ENCODE measurements around the gene RAG2. TPM values are rescaled to one million over a fixed set of nuclear protein-coding genes. Genes with fewer than 3 reads are reported as not detected.

RAG2 gene
- total and polyA plus RNA-seq, 8 donors: 0.15 to 0.80 (median 0.38) TPM; not detected in 2

DNA sequence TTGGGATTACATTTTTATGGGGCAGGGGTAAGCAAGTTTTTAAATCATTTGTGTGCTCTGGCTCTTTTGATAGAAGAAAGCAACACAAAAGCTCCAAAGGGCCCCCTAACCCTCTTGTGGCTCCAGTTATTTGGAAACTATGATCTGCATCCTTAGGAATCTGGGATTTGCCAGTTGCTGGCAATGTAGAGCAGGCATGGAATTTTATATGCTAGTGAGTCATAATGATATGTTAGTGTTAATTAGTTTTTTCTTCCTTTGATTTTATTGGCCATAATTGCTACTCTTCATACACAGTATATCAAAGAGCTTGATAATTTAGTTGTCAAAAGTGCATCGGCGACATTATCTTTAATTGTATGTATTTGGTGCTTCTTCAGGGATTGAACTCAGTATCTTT lies 20.2 kb downstream of the RAG2 start:
- DNase-seq (no peak), ATAC-seq (no peak)
- intact Hi-C loops (cut with DNase I): no loop called here
- H3K4me3 ChIP-seq: no peak overlapping the region
- no peaks in the 10 kb centered on the region for H3K4me1 ChIP-seq
- H3K27me3 ChIP-seq: no peaks in the 10 kb centered on the region
- H3K27ac ChIP-seq: no peak overlapping the region
- TF ChIP-seq, protein P1, sequence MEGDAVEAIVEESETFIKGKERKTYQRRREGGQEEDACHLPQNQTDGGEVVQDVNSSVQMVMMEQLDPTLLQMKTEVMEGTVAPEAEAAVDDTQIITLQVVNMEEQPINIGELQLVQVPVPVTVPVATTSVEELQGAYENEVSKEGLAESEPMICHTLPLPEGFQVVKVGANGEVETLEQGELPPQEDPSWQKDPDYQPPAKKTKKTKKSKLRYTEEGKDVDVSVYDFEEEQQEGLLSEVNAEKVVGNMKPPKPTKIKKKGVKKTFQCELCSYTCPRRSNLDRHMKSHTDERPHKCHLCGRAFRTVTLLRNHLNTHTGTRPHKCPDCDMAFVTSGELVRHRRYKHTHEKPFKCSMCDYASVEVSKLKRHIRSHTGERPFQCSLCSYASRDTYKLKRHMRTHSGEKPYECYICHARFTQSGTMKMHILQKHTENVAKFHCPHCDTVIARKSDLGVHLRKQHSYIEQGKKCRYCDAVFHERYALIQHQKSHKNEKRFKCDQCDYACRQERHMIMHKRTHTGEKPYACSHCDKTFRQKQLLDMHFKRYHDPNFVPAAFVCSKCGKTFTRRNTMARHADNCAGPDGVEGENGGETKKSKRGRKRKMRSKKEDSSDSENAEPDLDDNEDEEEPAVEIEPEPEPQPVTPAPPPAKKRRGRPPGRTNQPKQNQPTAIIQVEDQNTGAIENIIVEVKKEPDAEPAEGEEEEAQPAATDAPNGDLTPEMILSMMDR (IDR thresholded peaks at IDR 0.05): no peak
- no peaks in the 10 kb centered on the region for H3K36me3 ChIP-seq
- peaks cover 0 to 5% of the 10 kb centered on the region in 2 donors for H3K9me3 ChIP-seq

DNA sequence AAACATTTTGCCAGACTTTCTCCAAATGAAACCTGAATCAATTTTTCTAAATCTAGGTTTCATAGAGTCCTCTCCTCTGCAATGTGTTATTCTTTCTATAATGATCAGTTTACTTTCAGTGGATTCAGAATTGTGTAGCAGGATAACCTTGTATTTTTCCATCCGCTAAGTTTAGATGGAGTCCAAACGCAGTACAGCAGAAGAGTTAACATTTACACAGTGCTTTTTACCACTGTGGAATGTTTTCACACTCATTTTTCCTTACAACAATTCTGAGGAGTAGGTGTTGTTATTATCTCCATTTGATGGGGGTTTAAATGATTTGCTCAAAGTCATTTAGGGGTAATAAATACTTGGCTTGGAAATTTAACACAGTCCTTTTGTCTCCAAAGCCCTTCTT lies 20.7 kb downstream of the RAG2 start:
- intact Hi-C loops (cut with DNase I): no loop called here
- DNase-seq (no peak), ATAC-seq (no peak)
- Histone ChIP-seq H3K4me3 (no peak overlapping the region), H3K4me1 (no peaks in the 10 kb centered on the region), H3K27me3 (no peaks in the 10 kb centered on the region), H3K9me3 (peaks cover 0 to 5% of the 10 kb centered on the region in 2 donors), H3K27ac (no peak overlapping the region), H3K36me3 (no peaks in the 10 kb centered on the region)
- TF ChIP-seq, protein P1 (IDR thresholded peaks at IDR 0.05): no peak

DNA sequence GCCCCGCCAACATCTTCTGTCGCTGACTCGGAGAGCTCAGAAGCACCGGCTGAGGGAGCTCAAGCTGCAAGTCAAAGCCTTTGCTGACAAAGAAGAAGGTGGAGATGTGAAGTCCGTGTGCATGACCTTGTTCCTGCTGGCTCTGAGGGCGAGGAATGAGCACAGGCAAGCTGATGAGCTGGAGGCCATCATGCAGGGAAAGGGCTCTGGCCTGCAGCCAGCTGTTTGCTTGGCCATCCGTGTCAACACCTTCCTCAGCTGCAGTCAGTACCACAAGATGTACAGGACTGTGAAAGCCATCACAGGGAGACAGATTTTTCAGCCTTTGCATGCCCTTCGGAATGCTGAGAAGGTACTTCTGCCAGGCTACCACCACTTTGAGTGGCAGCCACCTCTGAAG lies 23.6 kb downstream of the RAG2 start:
- no peaks in the 10 kb centered on the region for H3K27me3 ChIP-seq
- intact Hi-C loops (cut with DNase I): no loop called here
- TF ChIP-seq, protein P1 (IDR thresholded peaks at IDR 0.05): no peak
- no peaks in the 10 kb centered on the region for H3K9me3 ChIP-seq
- no peak overlapping the region for H3K27ac ChIP-seq
- H3K4me1 ChIP-seq: no peaks in the 10 kb centered on the region
- no peak overlapping the region for H3K4me3 ChIP-seq
- no peaks in the 10 kb centered on the region for H3K36me3 ChIP-seq
- no peak for DNase-seq
- ATAC-seq: no peak

DNA sequence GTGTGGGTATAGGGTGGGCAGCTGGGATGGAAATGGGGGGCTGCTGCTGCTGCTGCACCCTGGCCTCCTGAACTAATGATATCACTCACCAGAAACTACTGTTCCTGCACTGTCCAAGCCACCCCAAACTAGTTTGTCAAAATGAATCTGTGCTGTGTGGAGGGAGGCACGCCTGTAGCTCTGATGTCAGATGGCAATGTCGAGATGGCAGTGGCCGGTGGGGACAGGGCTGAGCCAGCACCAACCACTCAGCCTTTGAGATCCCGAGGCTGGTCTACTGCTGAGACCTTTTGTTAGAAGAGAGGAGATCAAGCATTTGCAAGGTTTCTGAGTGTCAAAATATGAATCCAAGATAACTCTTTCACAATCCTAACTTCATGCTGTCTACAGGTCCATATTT lies 28.9 kb downstream of the RAG2 start:
- H3K4me3 ChIP-seq: no peak overlapping the region
- H3K9me3 ChIP-seq: no peaks in the 10 kb centered on the region
- H3K27ac ChIP-seq: no peak overlapping the region
- peaks cover 0 to 4% of the 10 kb centered on the region in 2 donors for H3K27me3 ChIP-seq
- TF ChIP-seq, protein P1 (IDR thresholded peaks at IDR 0.05): no peak
- H3K36me3 ChIP-seq: no peaks in the 10 kb centered on the region
- H3K4me1 ChIP-seq: peaks cover 0 to 3% of the 10 kb centered on the region in 2 donors
- intact Hi-C loops (cut with DNase I): loop anchor here in 1 of 2 donors (10.0 kb wide), 2 partner anchors 96 to 176 kb away; no protein-coding TSS in a partner anchor
- ATAC-seq (no peak), DNase-seq (no peak)

DNA sequence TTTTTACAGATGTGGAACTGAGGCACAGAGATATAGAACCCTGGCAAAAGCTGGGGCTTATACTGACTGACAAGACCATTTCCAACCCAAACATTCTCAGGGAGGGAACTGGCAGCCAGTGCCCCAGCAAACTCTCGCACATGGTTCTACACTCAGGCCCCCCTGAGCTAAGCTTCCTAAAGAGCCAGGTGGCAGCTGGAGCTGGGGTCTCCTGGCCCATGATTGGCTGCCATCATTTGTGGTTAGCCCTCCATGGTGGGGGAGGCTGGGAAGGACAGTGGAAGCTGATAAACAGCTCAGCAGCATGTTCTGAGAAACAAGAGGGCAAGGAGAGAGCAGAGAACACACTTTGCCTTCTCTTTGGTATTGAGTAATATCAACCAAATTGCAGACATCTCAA lies 30.3 kb downstream of the RAG2 start, which contains the start of gene RAG1:
TSS of gene RAG1 (plus strand) at position 314 of the 400 bp plus-strand sequence. CDS start 5,298 bp downstream, outside the sequence.
- TF ChIP-seq, protein P1 (IDR thresholded peaks at IDR 0.05): no peak
- Histone ChIP-seq H3K27ac (no peak within 1 kb of the TSS), H3K9me3 (no peaks in the 10 kb centered on the region), H3K27me3 (peaks cover 0 to 4% of the 10 kb centered on the region in 2 donors), H3K4me1 (peaks cover 0 to 3% of the 10 kb centered on the region in 2 donors), H3K4me3 (no peak within 1 kb of the TSS), H3K36me3 (no peaks in the 10 kb centered on the region)
- intact Hi-C loops (cut with DNase I): loop anchor here in 1 of 2 donors (10.0 kb wide), 2 partner anchors 97 to 177 kb away; no protein-coding TSS in a partner anchor
- ATAC-seq (no peak), DNase-seq (no peak)
